Lower lobe of right lung (tissue), 2 donors: ENCODE results near the gene OR1J1. TPM values are rescaled to one million over a fixed set of nuclear protein-coding genes. Genes with fewer than 3 reads are reported as not detected.

Source experiments
- ATAC-seq, 2 donors: fragments of 200-7000 bp; cut with Tn5 transposase; one replicate each; pipeline ENCODE4 v1.9.1; 2020 to 2022; ENCODE audit warnings: mild to moderate bottlenecking in 2 of 2, moderate library complexity in 2 of 2
- DNase-seq: peaks from one replicate; pipeline ENCODE4 v3.0.0-alpha.2; 2020
- H3K27ac ChIP-seq: fragments of 200-600 bp; one replicate; pipeline ENCODE4 v1.8.0; 2022
- H3K27me3 ChIP-seq: fragments of 200-600 bp; one replicate; pipeline ENCODE4 v1.8.0; 2022; ENCODE audit warnings: low read depth
- H3K36me3 ChIP-seq: fragments of 200-600 bp; one replicate; pipeline ENCODE4 v1.8.0; 2022; ENCODE audit warnings: mild to moderate bottlenecking
- H3K4me1 ChIP-seq: fragments of 200-600 bp; one replicate; pipeline ENCODE4 v1.8.0; 2022
- H3K4me3 ChIP-seq: fragments of 200-600 bp; one replicate; pipeline ENCODE4 v1.8.0; 2022; ENCODE audit warnings: mild to moderate bottlenecking
- H3K9me3 ChIP-seq: fragments of 200-600 bp; one replicate; pipeline ENCODE4 v1.8.0; 2022
- intact Hi-C: fragments of 100-400 bp; cut with DNase I; formaldehyde crosslinking; loops from one replicate; pipeline ENCODE4 v1.11.0; 2022
- total RNA-seq: library from RNA; stranded (reverse); fragmentation: NEBNext Ultra II Directional; extraction: Animal tissue kit (Norgen Biotek cat#: 25700); gene quantifications from one replicate; pipeline ENCODE4 v1.2.1, GENCODE V29; 2021
- TF ChIP-seq, protein P1 (sequence below): fragments of 200-600 bp; IDR thresholded peaks from one replicate; pipeline ENCODE4 v1.8.0; 2022; ENCODE audit warnings: antibody characterized with exemption, mild to moderate bottlenecking
- donor health status: DM: no; HTN: yes; CAD: no; lungs with severe emphysema.

Gene OR1J1
- total RNA-seq, 1 donor from 2014 or later: not detected

DNA sequence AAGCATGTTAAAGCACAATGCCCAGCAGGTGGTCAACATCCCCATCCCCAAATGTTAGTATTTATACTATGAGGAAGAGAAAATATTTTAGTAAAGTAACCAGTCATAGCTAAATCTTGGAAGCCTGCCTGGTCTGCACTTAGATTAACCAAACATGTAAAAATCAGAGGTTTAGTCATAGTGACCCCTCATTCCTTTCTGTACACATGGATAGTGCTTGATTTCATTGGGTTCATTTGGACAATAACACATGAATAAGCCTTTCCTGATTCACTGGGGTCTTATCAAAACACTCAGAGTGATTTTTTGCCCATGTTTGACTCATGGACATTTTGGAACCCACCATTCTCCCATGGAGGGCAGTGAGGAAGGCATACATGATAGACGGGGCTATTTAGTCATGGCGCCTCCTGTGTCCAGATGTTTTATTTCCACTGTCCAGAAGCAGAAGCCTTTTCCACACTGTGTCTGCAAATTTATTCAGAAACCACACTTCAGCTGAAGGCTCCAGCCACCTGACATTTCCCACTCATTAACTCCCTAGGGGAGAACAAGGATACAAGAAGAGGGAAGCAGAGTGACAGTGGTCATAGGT lies 32.5 kb downstream of the OR1J1 start:
- Histone ChIP-seq H3K9me3 (peaks cover 6% of the 10 kb centered on the region), H3K4me3 (no peak overlapping the region), H3K4me1 (no peaks in the 10 kb centered on the region), H3K27ac (no peak overlapping the region), H3K36me3 (no peaks in the 10 kb centered on the region), H3K27me3 (no peaks in the 10 kb centered on the region)
- TF ChIP-seq, protein P1, sequence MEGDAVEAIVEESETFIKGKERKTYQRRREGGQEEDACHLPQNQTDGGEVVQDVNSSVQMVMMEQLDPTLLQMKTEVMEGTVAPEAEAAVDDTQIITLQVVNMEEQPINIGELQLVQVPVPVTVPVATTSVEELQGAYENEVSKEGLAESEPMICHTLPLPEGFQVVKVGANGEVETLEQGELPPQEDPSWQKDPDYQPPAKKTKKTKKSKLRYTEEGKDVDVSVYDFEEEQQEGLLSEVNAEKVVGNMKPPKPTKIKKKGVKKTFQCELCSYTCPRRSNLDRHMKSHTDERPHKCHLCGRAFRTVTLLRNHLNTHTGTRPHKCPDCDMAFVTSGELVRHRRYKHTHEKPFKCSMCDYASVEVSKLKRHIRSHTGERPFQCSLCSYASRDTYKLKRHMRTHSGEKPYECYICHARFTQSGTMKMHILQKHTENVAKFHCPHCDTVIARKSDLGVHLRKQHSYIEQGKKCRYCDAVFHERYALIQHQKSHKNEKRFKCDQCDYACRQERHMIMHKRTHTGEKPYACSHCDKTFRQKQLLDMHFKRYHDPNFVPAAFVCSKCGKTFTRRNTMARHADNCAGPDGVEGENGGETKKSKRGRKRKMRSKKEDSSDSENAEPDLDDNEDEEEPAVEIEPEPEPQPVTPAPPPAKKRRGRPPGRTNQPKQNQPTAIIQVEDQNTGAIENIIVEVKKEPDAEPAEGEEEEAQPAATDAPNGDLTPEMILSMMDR: no peak
- ATAC-seq: no peak
- intact Hi-C loops: no loop called here
- no peak for DNase-seq

DNA sequence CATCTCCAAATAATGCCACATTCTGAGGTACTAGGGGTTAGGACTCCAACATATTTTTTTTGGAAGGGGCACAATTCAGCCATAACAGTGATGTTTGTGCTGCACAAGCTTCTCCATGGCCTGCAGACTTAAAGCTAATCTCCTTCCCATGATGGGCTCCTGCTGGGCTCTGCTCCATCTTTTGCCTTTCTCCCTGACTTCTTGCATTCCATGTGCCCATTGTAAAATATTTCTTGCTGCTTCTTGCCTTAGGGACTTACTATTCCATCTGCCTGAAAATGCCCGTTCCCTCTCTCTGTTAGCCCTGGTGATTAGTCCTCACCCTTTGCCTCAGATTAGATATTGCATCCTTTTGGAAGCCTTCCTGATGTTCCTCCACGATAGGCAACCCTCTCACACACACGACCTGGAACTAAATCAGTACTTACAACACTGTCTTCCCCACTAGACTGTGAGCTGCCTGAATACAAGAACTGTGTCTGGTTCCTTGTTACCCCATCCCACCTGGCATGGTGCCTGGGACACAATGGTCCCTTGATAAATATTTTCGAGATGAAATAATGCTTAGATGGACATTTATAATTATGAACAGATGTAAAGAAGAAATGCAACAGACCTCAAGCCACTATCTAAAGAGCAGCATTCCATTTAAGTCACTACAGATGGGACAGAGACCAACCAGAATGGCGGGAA lies 33.5 kb downstream of the OR1J1 start:
- peaks cover 8% of the 10 kb centered on the region for H3K9me3 ChIP-seq
- H3K27me3 ChIP-seq: no peaks in the 10 kb centered on the region
- DNase-seq (no peak), ATAC-seq (no peak)
- H3K27ac ChIP-seq: no peak overlapping the region
- TF ChIP-seq, protein P1: no peak
- no peak overlapping the region for H3K4me3 ChIP-seq
- H3K36me3 ChIP-seq: no peaks in the 10 kb centered on the region
- intact Hi-C loops: no loop called here
- no peaks in the 10 kb centered on the region for H3K4me1 ChIP-seq

DNA sequence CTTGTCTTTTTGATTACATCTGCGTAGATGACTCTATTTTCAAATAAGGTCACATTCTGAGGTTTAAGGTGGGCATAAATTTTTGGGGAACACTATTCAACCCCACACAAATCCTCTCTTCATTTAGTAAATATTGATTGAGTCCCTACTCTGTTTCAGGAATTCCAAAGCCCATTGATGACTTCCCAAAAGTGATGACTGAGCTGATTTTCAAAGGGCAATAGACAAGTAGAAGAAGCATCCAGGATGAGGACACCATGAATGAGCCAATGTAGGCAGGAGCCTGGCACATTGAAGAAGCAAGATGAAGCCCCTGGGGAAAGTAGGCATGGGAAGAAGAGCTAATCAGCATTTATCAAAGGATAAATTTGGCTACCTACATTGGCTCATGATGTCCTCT lies 35.2 kb downstream of the OR1J1 start:
- intact Hi-C loops: no loop called here
- no peaks in the 10 kb centered on the region for H3K36me3 ChIP-seq
- H3K27ac ChIP-seq: no peak overlapping the region
- ATAC-seq (no peak), DNase-seq (no peak)
- H3K4me3 ChIP-seq: no peak overlapping the region
- peaks cover 8% of the 10 kb centered on the region for H3K9me3 ChIP-seq
- H3K4me1 ChIP-seq: no peaks in the 10 kb centered on the region
- TF ChIP-seq, protein P1: no peak
- H3K27me3 ChIP-seq: no peaks in the 10 kb centered on the region

Other genes with a start within 250 kb of the OR1J1 start
- gene LHX6, start 249.0 kb downstream of the OR1J1 start, total RNA-seq: 8.1 TPM
- gene RBM18, start 213.1 kb downstream of the OR1J1 start, total RNA-seq: 21.7 TPM
- 30.2 TPM for gene MRRF, start 213.0 kb downstream of the OR1J1 start, total RNA-seq
- 14.9 TPM for gene PTGS1, start 106.9 kb downstream of the OR1J1 start, total RNA-seq
- not detected for gene OR1J2, start 32.9 kb upstream of the OR1J1 start, total RNA-seq
- gene OR1J4, start 41.2 kb upstream of the OR1J1 start, total RNA-seq: not detected
- gene OR1N1, start 49.4 kb upstream of the OR1J1 start, total RNA-seq: not detected
- not detected for gene OR1N2, start 75.2 kb upstream of the OR1J1 start, total RNA-seq
- gene OR1L8, start 105.5 kb upstream of the OR1J1 start, total RNA-seq: 0.27 TPM
- not detected for gene OR1Q1, start 136.8 kb upstream of the OR1J1 start, total RNA-seq
- not detected for gene OR1B1, start 179.7 kb upstream of the OR1J1 start, total RNA-seq
- gene OR1L1, start 183.8 kb upstream of the OR1J1 start, total RNA-seq: not detected
- not detected for gene OR1L3, start 197.2 kb upstream of the OR1J1 start, total RNA-seq
- gene OR1L4, start 246.1 kb upstream of the OR1J1 start, total RNA-seq: not detected